GM12878 (cell line): ENCODE results near the gene TCL1B.
A peak's percentile ranks its signal among the peaks of the same experiment; 100 is the strongest.

Experiments
- BACH1 ChIP-seq: fragments of 450-650 bp; IDR thresholded peaks from 2 replicates; pipeline ENCODE4 v1.6.1; 2017; ENCODE audit warnings: mild to moderate bottlenecking, borderline replicate concordance
- CHD4 ChIP-seq: fragments of 200-600 bp; sonication (generic); IDR thresholded peaks from 2 replicates; pipeline ENCODE4 v1.6.1; 2016; ENCODE audit warnings: mild to moderate bottlenecking
- MXI1 ChIP-seq: fragments of 150-350 bp; IDR thresholded peaks from 2 replicates; pipeline ENCODE4 v1.6.1; 2011; ENCODE audit warnings: low read depth, mild to moderate bottlenecking, inconsistent platforms, low read length, improper control_type of control experiment
- MYC ChIP-seq: IDR thresholded peaks from 2 replicates; pipeline ENCODE4 v1.6.1; 2011; ENCODE audit warnings: mild to moderate bottlenecking, low read length, moderate library complexity, inconsistent platforms; ENCODE audit not compliant: insufficient read depth, insufficient replicate concordance, insufficient read length, severe bottlenecking
- NFYB ChIP-seq: IDR thresholded peaks from 2 replicates; pipeline ENCODE4 v1.6.1; 2011; ENCODE audit warnings: low read depth, mild to moderate bottlenecking, low read length, improper control_type of control experiment, moderate library complexity; ENCODE audit not compliant: insufficient read depth
- POLR2A ChIP-seq: IDR thresholded peaks from 2 replicates; pipeline ENCODE4 v1.6.1; 2011; ENCODE audit warnings: low read depth, mild to moderate bottlenecking, low read length
- POLR2AphosphoS5 ChIP-seq: IDR thresholded peaks from 2 replicates; pipeline ENCODE4 v1.6.1; 2011; ENCODE audit warnings: mild to moderate bottlenecking, low read length, inconsistent platforms
- TBL1XR1 ChIP-seq: IDR thresholded peaks from 2 replicates; pipeline ENCODE4 v1.6.1; 2012; ENCODE audit warnings: low read depth, low read length, improper control_type of control experiment
- ZNF217 ChIP-seq: fragments of 450-650 bp; IDR thresholded peaks from 2 replicates; pipeline ENCODE4 v1.6.1; 2017; ENCODE audit warnings: antibody characterized with exemption, mild to moderate bottlenecking
- TF ChIP-seq, protein P1 (sequence below), 3 experiments: IDR thresholded peaks in 2 of 3; conservative IDR thresholded peaks in 1 of 3; 2 replicates each; pipeline ENCODE4 v1.5.1; 2011; ENCODE audit warnings: low read depth in 3 of 3, low read length in 3 of 3, mild to moderate bottlenecking in 3 of 3, control low read depth in 2 of 3, moderate library complexity in 2 of 3, inconsistent platforms in 1 of 3, mixed read lengths in 1 of 3; ENCODE audit not compliant: control insufficient read depth in 2 of 3, insufficient read depth in 1 of 3; ENCODE audit errors: extremely low read depth in 1 of 3
- TF ChIP-seq, protein P2 (sequence below): IDR thresholded peaks from 2 replicates; pipeline ENCODE4 v1.6.1; 2011; ENCODE audit warnings: borderline replicate concordance, low read depth, mild to moderate bottlenecking, moderate library complexity, low read length; ENCODE audit not compliant: insufficient read depth, poor library complexity, severe bottlenecking
- TF ChIP-seq, protein P3 (sequence below): IDR thresholded peaks from 2 replicates; pipeline ENCODE4 v1.6.1; 2011; ENCODE audit warnings: borderline replicate concordance, low read depth, mild to moderate bottlenecking, moderate library complexity, mixed read lengths, low read length; ENCODE audit not compliant: insufficient read depth; ENCODE audit errors: extremely low read length

DNA sequence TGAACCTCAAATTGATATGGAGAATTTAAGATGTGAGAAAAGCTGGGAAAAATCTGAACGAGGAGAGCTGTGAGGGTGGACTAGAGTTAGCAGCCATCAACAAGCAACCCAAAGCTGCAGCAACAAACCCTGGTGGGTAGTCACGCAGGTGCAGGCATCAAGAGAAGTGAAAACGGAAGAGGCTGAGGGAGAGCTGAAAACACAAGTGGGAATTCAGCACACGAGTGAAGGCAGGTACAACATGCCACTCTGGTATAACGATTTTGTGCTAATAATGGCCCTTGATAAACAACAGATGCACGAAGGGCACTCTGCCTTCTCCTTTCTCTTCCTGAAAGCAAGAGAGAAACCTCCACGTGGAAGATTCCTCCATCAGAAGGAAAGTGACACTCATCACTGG lies 11.5 kb downstream of the TCL1B start:
- TF ChIP-seq ZNF217 (no peak), POLR2A (no peak), MYC (no peak), POLR2AphosphoS5 (no peak), MXI1 (no peak), CHD4 (no peak), NFYB (no peak), TBL1XR1 (no peak), BACH1 (no peak)
- TF ChIP-seq, protein P1, sequence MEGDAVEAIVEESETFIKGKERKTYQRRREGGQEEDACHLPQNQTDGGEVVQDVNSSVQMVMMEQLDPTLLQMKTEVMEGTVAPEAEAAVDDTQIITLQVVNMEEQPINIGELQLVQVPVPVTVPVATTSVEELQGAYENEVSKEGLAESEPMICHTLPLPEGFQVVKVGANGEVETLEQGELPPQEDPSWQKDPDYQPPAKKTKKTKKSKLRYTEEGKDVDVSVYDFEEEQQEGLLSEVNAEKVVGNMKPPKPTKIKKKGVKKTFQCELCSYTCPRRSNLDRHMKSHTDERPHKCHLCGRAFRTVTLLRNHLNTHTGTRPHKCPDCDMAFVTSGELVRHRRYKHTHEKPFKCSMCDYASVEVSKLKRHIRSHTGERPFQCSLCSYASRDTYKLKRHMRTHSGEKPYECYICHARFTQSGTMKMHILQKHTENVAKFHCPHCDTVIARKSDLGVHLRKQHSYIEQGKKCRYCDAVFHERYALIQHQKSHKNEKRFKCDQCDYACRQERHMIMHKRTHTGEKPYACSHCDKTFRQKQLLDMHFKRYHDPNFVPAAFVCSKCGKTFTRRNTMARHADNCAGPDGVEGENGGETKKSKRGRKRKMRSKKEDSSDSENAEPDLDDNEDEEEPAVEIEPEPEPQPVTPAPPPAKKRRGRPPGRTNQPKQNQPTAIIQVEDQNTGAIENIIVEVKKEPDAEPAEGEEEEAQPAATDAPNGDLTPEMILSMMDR (IDR thresholded peaks at IDR 0.05 in 2 of 3, conservative IDR thresholded peaks at IDR 0.05 in 1 of 3; ENCODE audit: control insufficient read depth in 2 of 3, extremely low read depth in 1 of 3, insufficient read depth in 1 of 3, low read depth in 3 of 3, low read length in 3 of 3), result peak in 1 of 3 experiments; percentile 23; a peak in 1 of 6 replicates
- TF ChIP-seq, protein P2, sequence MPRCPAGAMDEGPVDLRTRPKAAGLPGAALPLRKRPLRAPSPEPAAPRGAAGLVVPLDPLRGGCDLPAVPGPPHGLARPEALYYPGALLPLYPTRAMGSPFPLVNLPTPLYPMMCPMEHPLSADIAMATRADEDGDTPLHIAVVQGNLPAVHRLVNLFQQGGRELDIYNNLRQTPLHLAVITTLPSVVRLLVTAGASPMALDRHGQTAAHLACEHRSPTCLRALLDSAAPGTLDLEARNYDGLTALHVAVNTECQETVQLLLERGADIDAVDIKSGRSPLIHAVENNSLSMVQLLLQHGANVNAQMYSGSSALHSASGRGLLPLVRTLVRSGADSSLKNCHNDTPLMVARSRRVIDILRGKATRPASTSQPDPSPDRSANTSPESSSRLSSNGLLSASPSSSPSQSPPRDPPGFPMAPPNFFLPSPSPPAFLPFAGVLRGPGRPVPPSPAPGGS, result no peak
- TF ChIP-seq, protein P3, sequence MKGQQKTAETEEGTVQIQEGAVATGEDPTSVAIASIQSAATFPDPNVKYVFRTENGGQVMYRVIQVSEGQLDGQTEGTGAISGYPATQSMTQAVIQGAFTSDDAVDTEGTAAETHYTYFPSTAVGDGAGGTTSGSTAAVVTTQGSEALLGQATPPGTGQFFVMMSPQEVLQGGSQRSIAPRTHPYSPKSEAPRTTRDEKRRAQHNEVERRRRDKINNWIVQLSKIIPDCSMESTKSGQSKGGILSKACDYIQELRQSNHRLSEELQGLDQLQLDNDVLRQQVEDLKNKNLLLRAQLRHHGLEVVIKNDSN, result no peak
